ENCODE results near the gene EXD3. TPM values are rescaled to one million over a fixed set of nuclear protein-coding genes. Genes with fewer than 3 reads are reported as not detected.

Gene EXD3
- total and polyA plus RNA-seq, 2 of the 13 experiments (the other 11 are each of a cell fraction or from before 2014, with no cell fraction given) = 2.7 to 4.8 TPM

DNA sequence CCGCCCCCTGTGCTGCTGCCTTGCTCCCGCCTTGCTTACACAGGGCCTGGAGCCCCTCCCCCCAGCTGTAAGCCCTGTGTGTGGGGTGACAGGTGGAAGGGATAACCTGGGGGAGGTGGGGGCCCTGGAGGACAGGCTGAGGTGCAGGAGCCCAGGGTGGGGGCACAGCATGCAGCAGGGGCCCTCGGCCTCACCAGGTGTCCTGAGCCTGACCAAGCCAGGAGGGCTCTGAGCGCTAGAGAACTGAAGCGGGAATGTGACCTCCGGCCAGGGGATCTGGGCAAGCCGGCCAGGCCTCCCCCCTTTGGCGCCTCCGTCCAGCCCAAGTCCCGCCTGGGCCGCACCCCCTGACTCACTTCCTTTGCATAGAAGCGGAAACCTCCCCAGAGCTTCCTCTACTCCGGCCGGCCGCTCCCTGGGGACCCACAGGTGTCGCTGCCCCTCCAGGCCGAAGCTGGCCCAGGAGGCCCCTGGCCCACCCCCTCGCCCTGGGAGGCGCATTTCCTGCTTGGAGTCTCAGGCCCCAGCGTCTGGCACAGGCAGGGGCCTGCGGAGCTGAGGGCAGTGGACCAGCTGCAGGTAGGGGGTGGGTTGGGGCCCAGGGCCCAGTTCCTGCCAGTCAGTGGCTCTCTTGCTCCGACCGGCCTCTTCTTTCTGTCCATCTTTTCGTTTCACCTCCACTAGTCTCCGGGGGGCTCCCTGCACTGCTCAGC is 145.5 kb downstream of the EXD3 start, which contains the start of gene TOR4A (continued):
- TF ChIP-seq REXO4 (CRISPR knock-in tag; IDR thresholded peaks at IDR 0.05; ENCODE audit: borderline replicate concordance) (no peak), BATF2 (CRISPR knock-in tag; IDR thresholded peaks at IDR 0.05) (no peak), PRPF4 (IDR thresholded peaks at IDR 0.05; ENCODE audit: low read depth, low read length, poor library complexity, severe bottlenecking) (no peak), MAF1 (CRISPR knock-in tag; IDR thresholded peaks at IDR 0.05; ENCODE audit: borderline replicate concordance) (peak; percentile 87), ARNTL (CRISPR knock-in tag; IDR thresholded peaks at IDR 0.05) (no peak; the same call in 1 of the 2 replicates), ZNF331 (CRISPR knock-in tag; IDR thresholded peaks at IDR 0.05) (peak; percentile 41; the same call in 1 of the 2 replicates), SNRNP70 (IDR thresholded peaks at IDR 0.05; ENCODE audit: low read depth, low read length) (no peak), ZNF564 (CRISPR knock-in tag; IDR thresholded peaks at IDR 0.05) (no peak), PPARG (CRISPR knock-in tag; conservative IDR thresholded peaks at IDR 0.05) (peak; percentile 46; the same call in 1 of the 2 replicates), GABPB1 (CRISPR knock-in tag; IDR thresholded peaks at IDR 0.05) (peak; percentile 91), HIVEP1 (CRISPR knock-in tag; IDR thresholded peaks at IDR 0.05) (no peak), ZSCAN21 (CRISPR knock-in tag; IDR thresholded peaks at IDR 0.05; ENCODE audit: borderline replicate concordance) (no peak), ZNF543 (CRISPR knock-in tag; IDR thresholded peaks at IDR 0.05) (no peak; the same call in 1 of the 2 replicates), MED8 (CRISPR knock-in tag; IDR thresholded peaks at IDR 0.05; ENCODE audit: insufficient replicate concordance) (peak; percentile 12)
- TF ChIP-seq, protein P1, sequence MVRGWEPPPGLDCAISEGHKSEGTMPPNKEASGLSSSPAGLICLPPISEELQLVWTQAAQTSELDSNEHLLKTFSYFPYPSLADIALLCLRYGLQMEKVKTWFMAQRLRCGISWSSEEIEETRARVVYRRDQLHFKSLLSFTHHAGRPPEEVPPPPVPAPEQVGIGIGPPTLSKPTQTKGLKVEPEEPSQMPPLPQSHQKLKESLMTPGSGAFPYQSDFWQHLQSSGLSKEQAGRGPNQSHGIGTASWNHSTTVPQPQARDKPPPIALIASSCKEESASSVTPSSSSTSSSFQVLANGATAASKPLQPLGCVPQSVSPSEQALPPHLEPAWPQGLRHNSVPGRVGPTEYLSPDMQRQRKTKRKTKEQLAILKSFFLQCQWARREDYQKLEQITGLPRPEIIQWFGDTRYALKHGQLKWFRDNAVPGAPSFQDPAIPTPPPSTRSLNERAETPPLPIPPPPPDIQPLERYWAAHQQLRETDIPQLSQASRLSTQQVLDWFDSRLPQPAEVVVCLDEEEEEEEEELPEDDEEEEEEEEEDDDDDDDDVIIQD (CRISPR knock-in tag; IDR thresholded peaks at IDR 0.05; ENCODE audit: low read depth) = no peak
- TF ChIP-seq, protein P2, sequence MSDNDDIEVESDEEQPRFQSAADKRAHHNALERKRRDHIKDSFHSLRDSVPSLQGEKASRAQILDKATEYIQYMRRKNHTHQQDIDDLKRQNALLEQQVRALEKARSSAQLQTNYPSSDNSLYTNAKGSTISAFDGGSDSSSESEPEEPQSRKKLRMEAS (IDR thresholded peaks at IDR 0.05) = no peak
- TF ChIP-seq, protein P3, sequence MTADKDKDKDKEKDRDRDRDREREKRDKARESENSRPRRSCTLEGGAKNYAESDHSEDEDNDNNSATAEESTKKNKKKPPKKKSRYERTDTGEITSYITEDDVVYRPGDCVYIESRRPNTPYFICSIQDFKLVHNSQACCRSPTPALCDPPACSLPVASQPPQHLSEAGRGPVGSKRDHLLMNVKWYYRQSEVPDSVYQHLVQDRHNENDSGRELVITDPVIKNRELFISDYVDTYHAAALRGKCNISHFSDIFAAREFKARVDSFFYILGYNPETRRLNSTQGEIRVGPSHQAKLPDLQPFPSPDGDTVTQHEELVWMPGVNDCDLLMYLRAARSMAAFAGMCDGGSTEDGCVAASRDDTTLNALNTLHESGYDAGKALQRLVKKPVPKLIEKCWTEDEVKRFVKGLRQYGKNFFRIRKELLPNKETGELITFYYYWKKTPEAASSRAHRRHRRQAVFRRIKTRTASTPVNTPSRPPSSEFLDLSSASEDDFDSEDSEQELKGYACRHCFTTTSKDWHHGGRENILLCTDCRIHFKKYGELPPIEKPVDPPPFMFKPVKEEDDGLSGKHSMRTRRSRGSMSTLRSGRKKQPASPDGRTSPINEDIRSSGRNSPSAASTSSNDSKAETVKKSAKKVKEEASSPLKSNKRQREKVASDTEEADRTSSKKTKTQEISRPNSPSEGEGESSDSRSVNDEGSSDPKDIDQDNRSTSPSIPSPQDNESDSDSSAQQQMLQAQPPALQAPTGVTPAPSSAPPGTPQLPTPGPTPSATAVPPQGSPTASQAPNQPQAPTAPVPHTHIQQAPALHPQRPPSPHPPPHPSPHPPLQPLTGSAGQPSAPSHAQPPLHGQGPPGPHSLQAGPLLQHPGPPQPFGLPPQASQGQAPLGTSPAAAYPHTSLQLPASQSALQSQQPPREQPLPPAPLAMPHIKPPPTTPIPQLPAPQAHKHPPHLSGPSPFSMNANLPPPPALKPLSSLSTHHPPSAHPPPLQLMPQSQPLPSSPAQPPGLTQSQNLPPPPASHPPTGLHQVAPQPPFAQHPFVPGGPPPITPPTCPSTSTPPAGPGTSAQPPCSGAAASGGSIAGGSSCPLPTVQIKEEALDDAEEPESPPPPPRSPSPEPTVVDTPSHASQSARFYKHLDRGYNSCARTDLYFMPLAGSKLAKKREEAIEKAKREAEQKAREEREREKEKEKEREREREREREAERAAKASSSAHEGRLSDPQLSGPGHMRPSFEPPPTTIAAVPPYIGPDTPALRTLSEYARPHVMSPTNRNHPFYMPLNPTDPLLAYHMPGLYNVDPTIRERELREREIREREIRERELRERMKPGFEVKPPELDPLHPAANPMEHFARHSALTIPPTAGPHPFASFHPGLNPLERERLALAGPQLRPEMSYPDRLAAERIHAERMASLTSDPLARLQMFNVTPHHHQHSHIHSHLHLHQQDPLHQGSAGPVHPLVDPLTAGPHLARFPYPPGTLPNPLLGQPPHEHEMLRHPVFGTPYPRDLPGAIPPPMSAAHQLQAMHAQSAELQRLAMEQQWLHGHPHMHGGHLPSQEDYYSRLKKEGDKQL (CRISPR knock-in tag; IDR thresholded peaks at IDR 0.05; ENCODE audit: low read depth) = no peak
- TF ChIP-seq, protein P4, sequence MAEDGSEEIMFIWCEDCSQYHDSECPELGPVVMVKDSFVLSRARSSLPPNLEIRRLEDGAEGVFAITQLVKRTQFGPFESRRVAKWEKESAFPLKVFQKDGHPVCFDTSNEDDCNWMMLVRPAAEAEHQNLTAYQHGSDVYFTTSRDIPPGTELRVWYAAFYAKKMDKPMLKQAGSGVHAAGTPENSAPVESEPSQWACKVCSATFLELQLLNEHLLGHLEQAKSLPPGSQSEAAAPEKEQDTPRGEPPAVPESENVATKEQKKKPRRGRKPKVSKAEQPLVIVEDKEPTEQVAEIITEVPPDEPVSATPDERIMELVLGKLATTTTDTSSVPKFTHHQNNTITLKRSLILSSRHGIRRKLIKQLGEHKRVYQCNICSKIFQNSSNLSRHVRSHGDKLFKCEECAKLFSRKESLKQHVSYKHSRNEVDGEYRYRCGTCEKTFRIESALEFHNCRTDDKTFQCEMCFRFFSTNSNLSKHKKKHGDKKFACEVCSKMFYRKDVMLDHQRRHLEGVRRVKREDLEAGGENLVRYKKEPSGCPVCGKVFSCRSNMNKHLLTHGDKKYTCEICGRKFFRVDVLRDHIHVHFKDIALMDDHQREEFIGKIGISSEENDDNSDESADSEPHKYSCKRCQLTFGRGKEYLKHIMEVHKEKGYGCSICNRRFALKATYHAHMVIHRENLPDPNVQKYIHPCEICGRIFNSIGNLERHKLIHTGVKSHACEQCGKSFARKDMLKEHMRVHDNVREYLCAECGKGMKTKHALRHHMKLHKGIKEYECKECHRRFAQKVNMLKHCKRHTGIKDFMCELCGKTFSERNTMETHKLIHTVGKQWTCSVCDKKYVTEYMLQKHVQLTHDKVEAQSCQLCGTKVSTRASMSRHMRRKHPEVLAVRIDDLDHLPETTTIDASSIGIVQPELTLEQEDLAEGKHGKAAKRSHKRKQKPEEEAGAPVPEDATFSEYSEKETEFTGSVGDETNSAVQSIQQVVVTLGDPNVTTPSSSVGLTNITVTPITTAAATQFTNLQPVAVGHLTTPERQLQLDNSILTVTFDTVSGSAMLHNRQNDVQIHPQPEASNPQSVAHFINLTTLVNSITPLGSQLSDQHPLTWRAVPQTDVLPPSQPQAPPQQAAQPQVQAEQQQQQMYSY (CRISPR knock-in tag; IDR thresholded peaks at IDR 0.05) = no peak
